SK-N-SH treated with all-trans-retinoic acid at 6 μM for 48 hours (cell line): ENCODE results near the gene UBE2E1.

ENCODE experiments used
- ATAC-seq: fragments of 200-7000 bp; cut with Tn5 transposase; 3 replicates; pipeline ENCODE4 v1.9.1; 2020; ENCODE audit warnings: mild to moderate bottlenecking, moderate library complexity
- ARNTL ChIP-seq: fragments of 450-650 bp; formaldehyde crosslinking; IDR thresholded peaks from 2 replicates; pipeline ENCODE4 v1.5.0; 2020; ENCODE audit warnings: low read depth, mild to moderate bottlenecking, moderate library complexity, borderline replicate concordance
- BACH2 ChIP-seq: fragments of 250-450 bp; sonication (Bioruptor Pico); IDR thresholded peaks from 2 replicates; pipeline ENCODE4 v1.9.0; 2021; ENCODE audit warnings: mild to moderate bottlenecking, borderline replicate concordance
- CSDC2 ChIP-seq: fragments of 250-450 bp; sonication (Bioruptor Pico); IDR thresholded peaks from 2 replicates; pipeline ENCODE4 v1.5.0; 2020; ENCODE audit warnings: mild to moderate bottlenecking, moderate library complexity
- ESRRG ChIP-seq: fragments of 250-450 bp; sonication (Bioruptor Pico); IDR thresholded peaks from 2 replicates; pipeline ENCODE4 v1.6.1; 2021; ENCODE audit warnings: mild to moderate bottlenecking
- GLIS3 ChIP-seq: fragments of 250-450 bp; sonication (Bioruptor Pico); IDR thresholded peaks from 2 replicates; pipeline ENCODE4 v1.5.0; 2020; ENCODE audit warnings: mild to moderate bottlenecking, moderate library complexity
- ISL1 ChIP-seq: fragments of 250-450 bp; sonication (Bioruptor Pico); IDR thresholded peaks from 2 replicates; pipeline ENCODE4 v2.1.2; 2022; ENCODE audit warnings: mild to moderate bottlenecking, moderate library complexity
- OSR1 ChIP-seq: fragments of 250-450 bp; sonication (Bioruptor Pico); IDR thresholded peaks from 2 replicates; pipeline ENCODE4 v1.8.0; 2022; ENCODE audit warnings: moderate library complexity, mild to moderate bottlenecking, inconsistent platforms
- PPARA ChIP-seq: fragments of 250-450 bp; sonication (Bioruptor Pico); IDR thresholded peaks from 2 replicates; pipeline ENCODE4 v1.5.0; 2020; ENCODE audit warnings: mild to moderate bottlenecking, borderline replicate concordance
- RARB ChIP-seq: fragments of 250-450 bp; sonication (Bioruptor Pico); IDR thresholded peaks from 2 replicates; pipeline ENCODE4 v1.8.0; 2021; ENCODE audit warnings: mild to moderate bottlenecking, moderate library complexity
- SNAI2 ChIP-seq: fragments of 250-450 bp; sonication (Bioruptor Pico); IDR thresholded peaks from 2 replicates; pipeline ENCODE4 v1.5.0; 2020; ENCODE audit warnings: mild to moderate bottlenecking, moderate library complexity
- TCF4 ChIP-seq: fragments of 250-450 bp; sonication (Bioruptor Pico); IDR thresholded peaks from 2 replicates; pipeline ENCODE4 v1.8.0; 2021; ENCODE audit warnings: mild to moderate bottlenecking, moderate library complexity, borderline replicate concordance
- TOX ChIP-seq: fragments of 250-450 bp; sonication (Bioruptor Pico); IDR thresholded peaks from 2 replicates; pipeline ENCODE4 v1.8.0; 2021; ENCODE audit warnings: mild to moderate bottlenecking, moderate library complexity, borderline replicate concordance
- ZC3H10 ChIP-seq: fragments of 250-450 bp; sonication (Bioruptor Pico); IDR thresholded peaks from 2 replicates; pipeline ENCODE4 v1.5.1; 2021; ENCODE audit warnings: mild to moderate bottlenecking, moderate library complexity
- ZFP3 ChIP-seq: fragments of 250-450 bp; sonication (Bioruptor Pico); IDR thresholded peaks from 2 replicates; pipeline ENCODE4 v1.5.0; 2020; ENCODE audit warnings: mild to moderate bottlenecking, moderate library complexity
- ZFP30 ChIP-seq: fragments of 450-650 bp; formaldehyde crosslinking; IDR thresholded peaks from 2 replicates; pipeline ENCODE4 v1.5.0; 2022; ENCODE audit warnings: mild to moderate bottlenecking, moderate library complexity
- ZNF565 ChIP-seq: fragments of 450-650 bp; formaldehyde crosslinking; conservative IDR thresholded peaks from 2 replicates; pipeline ENCODE4 v1.5.0; 2020; ENCODE audit warnings: low read depth, mild to moderate bottlenecking, moderate library complexity
- ZNF70 ChIP-seq: fragments of 450-650 bp; formaldehyde crosslinking; IDR thresholded peaks from 2 replicates; pipeline ENCODE4 v1.5.0; 2020; ENCODE audit warnings: mild to moderate bottlenecking, moderate library complexity
- ZNF8 ChIP-seq: fragments of 450-650 bp; formaldehyde crosslinking; IDR thresholded peaks from 2 replicates; pipeline ENCODE4 v1.5.0; 2020; ENCODE audit warnings: mild to moderate bottlenecking, moderate library complexity
- TF ChIP-seq, protein P1 (sequence below): fragments of 250-450 bp; sonication (Bioruptor Pico); IDR thresholded peaks from 2 replicates; pipeline ENCODE4 v1.8.0; 2021; ENCODE audit warnings: low read depth, mild to moderate bottlenecking, moderate library complexity, borderline replicate concordance
- TF ChIP-seq, protein P2 (sequence below): fragments of 250-450 bp; sonication (Bioruptor Pico); IDR thresholded peaks from 2 replicates; pipeline ENCODE4 v1.5.1; 2020; ENCODE audit warnings: low read depth, mild to moderate bottlenecking, moderate library complexity
- TF ChIP-seq, protein P3 (sequence below): fragments of 250-450 bp; sonication (Bioruptor Pico); IDR thresholded peaks from 2 replicates; pipeline ENCODE4 v1.5.1; 2021; ENCODE audit warnings: mild to moderate bottlenecking, moderate library complexity
- TF ChIP-seq, protein P4 (sequence below): fragments of 250-450 bp; sonication (Bioruptor Pico); IDR thresholded peaks from 2 replicates; pipeline ENCODE4 v1.8.0; 2020; ENCODE audit warnings: mild to moderate bottlenecking, moderate library complexity, borderline replicate concordance
- TF ChIP-seq, protein P5 (sequence below): fragments of 250-450 bp; sonication (Bioruptor Pico); IDR thresholded peaks from 2 replicates; pipeline ENCODE4 v1.5.0; 2020; ENCODE audit warnings: mild to moderate bottlenecking, moderate library complexity

Gene UBE2E1

DNA sequence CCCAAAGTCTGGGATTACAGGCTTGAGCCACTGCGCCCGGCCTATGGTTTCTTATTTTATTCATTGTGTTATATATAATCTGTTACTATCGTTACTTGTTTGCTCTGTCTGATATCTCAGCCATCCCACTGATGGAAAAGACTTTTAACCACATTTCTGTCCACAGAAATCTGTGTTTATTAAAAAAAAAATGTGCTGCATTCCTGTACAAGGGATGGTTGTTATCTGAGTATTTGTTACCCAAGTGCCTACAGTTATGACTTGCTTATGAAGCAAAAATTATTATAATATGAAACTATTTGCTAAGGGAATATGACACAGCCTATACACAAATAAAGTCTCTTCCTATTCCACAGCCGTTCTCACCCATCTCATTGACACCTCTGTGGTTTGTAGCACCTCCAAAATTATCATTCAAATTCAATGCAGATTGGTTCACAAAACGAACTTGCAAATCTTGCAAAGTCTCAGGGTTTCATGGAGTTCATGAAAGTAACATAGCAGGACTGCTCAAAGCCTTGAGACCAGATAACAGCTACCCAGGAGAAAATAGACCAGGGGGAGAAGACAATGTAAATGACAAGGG is 47.4 kb upstream of the UBE2E1 start:
- no peak for ATAC-seq
- TF ChIP-seq ESRRG (CRISPR knock-in tag) (no peak), ZC3H10 (CRISPR knock-in tag) (no peak), GLIS3 (CRISPR knock-in tag) (no peak), ISL1 (CRISPR knock-in tag) (no peak), OSR1 (CRISPR knock-in tag) (no peak), ZNF70 (CRISPR knock-in tag) (no peak), ZNF8 (CRISPR knock-in tag) (no peak), ZFP30 (CRISPR knock-in tag) (no peak), ARNTL (CRISPR knock-in tag) (no peak), TOX (no peak)
- TF ChIP-seq, protein P1, sequence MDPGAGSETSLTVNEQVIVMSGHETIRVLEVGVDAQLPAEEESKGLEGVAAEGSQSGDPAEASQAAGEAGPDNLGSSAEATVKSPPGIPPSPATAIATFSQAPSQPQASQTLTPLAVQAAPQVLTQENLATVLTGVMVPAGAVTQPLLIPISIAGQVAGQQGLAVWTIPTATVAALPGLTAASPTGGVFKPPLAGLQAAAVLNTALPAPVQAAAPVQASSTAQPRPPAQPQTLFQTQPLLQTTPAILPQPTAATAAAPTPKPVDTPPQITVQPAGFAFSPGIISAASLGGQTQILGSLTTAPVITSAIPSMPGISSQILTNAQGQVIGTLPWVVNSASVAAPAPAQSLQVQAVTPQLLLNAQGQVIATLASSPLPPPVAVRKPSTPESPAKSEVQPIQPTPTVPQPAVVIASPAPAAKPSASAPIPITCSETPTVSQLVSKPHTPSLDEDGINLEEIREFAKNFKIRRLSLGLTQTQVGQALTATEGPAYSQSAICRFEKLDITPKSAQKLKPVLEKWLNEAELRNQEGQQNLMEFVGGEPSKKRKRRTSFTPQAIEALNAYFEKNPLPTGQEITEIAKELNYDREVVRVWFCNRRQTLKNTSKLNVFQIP (CRISPR knock-in tag), result no peak
- TF ChIP-seq, protein P2, sequence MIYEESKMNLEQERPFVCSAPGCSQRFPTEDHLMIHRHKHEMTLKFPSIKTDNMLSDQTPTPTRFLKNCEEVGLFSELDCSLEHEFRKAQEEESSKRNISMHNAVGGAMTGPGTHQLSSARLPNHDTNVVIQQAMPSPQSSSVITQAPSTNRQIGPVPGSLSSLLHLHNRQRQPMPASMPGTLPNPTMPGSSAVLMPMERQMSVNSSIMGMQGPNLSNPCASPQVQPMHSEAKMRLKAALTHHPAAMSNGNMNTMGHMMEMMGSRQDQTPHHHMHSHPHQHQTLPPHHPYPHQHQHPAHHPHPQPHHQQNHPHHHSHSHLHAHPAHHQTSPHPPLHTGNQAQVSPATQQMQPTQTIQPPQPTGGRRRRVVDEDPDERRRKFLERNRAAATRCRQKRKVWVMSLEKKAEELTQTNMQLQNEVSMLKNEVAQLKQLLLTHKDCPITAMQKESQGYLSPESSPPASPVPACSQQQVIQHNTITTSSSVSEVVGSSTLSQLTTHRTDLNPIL, result no peak

DNA sequence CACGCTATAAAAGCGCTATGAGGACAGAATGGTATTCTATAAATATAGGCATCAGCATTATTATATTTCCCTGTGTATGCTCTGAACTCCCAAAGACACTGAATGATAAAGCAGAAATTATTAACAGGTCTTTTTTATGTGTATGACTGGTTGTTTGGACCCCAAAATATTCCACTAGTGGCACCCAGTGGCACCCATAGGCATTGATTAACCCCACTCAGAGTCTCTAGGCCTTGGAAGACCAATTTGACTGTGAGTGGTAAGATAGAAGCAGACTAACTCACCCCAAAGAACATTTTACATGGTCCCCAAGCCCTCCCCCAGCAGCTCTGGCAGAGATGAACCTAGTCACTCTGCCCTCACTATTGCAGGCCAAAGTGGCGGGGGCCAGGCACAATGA is 45.4 kb upstream of the UBE2E1 start:
- no peak for ATAC-seq
- TF ChIP-seq OSR1 (CRISPR knock-in tag) (no peak), ZNF70 (CRISPR knock-in tag) (no peak)

DNA sequence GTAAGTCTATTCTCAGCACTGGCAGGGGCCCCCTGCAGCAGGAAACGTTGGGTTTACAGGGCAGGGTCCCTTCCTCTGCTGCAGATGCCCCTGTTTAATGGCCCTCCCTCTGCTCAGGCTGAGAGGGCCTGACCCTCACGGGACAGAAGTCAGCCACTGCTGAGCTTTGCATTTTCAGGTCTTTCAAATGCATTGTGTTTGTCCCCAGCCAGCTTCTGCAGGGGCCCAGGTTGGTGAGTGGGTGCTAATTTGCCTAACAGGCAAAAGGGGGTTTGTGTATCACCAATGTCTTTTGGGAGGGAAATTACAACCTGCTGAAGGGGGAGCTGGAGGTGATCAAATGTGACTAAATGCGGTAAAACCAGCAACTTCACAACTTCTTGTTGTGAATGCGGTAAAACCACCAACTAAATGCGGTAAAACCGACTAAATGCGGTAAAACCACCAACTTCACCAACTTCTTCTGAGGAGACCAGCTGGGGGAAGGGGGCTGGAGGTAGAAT is 44.8 kb upstream of the UBE2E1 start:
- TF ChIP-seq ESRRG (CRISPR knock-in tag), result no peak
- no peak for TF ChIP-seq ZNF8 (CRISPR knock-in tag)
- TF ChIP-seq OSR1 (CRISPR knock-in tag), result no peak
- TF ChIP-seq ZNF70 (CRISPR knock-in tag), result no peak
- TF ChIP-seq, protein P3, sequence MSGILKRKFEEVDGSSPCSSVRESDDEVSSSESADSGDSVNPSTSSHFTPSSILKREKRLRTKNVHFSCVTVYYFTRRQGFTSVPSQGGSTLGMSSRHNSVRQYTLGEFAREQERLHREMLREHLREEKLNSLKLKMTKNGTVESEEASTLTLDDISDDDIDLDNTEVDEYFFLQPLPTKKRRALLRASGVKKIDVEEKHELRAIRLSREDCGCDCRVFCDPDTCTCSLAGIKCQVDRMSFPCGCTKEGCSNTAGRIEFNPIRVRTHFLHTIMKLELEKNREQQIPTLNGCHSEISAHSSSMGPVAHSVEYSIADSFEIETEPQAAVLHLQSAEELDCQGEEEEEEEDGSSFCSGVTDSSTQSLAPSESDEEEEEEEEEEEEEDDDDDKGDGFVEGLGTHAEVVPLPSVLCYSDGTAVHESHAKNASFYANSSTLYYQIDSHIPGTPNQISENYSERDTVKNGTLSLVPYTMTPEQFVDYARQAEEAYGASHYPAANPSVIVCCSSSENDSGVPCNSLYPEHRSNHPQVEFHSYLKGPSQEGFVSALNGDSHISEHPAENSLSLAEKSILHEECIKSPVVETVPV, result no peak
- TF ChIP-seq SNAI2 (CRISPR knock-in tag), result no peak
- no peak for TF ChIP-seq ZC3H10 (CRISPR knock-in tag)
- no peak for TF ChIP-seq ZNF565 (CRISPR knock-in tag)
- TF ChIP-seq RARB (CRISPR knock-in tag), result no peak
- TF ChIP-seq BACH2 (CRISPR knock-in tag), result no peak
- no peak for TF ChIP-seq ISL1 (CRISPR knock-in tag)
- TF ChIP-seq, all 23 proteins: peak for 0
- no peak for ATAC-seq

DNA sequence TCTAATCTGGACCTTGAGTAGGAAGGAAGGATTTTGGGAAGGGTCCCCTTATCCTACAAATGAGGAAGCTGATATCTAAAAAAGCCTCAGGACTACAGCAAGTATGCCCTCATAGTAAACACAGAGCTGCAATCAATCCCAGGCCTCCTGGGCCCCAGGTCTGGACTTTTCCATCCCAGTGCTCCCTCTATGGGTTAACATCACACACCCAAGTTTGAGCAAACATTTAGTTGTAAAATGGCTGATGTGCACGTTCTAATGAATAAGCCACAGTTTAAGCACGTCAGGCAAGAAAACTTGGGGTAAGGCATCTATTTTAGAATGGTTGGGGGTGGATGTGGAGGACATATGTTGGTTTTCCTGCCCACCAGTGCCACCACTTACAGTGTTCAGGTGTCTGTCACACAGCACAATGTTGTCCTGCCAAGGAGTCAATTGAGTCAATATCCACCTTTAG is 44.3 kb upstream of the UBE2E1 start:
- peak; percentile 73 for ATAC-seq
- TF ChIP-seq, protein P3, result no peak
- TF ChIP-seq ZNF565 (CRISPR knock-in tag) (no peak), ZC3H10 (CRISPR knock-in tag) (no peak), TCF4 (CRISPR knock-in tag) (no peak), OSR1 (CRISPR knock-in tag) (no peak), ESRRG (CRISPR knock-in tag) (no peak), TOX (no peak), CSDC2 (CRISPR knock-in tag) (no peak), RARB (CRISPR knock-in tag) (no peak), ARNTL (CRISPR knock-in tag) (no peak), ZFP3 (no peak), ZNF70 (CRISPR knock-in tag) (no peak), PPARA (CRISPR knock-in tag) (no peak)
- TF ChIP-seq, protein P4, sequence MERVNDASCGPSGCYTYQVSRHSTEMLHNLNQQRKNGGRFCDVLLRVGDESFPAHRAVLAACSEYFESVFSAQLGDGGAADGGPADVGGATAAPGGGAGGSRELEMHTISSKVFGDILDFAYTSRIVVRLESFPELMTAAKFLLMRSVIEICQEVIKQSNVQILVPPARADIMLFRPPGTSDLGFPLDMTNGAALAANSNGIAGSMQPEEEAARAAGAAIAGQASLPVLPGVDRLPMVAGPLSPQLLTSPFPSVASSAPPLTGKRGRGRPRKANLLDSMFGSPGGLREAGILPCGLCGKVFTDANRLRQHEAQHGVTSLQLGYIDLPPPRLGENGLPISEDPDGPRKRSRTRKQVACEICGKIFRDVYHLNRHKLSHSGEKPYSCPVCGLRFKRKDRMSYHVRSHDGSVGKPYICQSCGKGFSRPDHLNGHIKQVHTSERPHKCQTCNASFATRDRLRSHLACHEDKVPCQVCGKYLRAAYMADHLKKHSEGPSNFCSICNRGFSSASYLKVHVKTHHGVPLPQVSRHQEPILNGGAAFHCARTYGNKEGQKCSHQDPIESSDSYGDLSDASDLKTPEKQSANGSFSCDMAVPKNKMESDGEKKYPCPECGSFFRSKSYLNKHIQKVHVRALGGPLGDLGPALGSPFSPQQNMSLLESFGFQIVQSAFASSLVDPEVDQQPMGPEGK (CRISPR knock-in tag), result no peak
- TF ChIP-seq, protein P5, sequence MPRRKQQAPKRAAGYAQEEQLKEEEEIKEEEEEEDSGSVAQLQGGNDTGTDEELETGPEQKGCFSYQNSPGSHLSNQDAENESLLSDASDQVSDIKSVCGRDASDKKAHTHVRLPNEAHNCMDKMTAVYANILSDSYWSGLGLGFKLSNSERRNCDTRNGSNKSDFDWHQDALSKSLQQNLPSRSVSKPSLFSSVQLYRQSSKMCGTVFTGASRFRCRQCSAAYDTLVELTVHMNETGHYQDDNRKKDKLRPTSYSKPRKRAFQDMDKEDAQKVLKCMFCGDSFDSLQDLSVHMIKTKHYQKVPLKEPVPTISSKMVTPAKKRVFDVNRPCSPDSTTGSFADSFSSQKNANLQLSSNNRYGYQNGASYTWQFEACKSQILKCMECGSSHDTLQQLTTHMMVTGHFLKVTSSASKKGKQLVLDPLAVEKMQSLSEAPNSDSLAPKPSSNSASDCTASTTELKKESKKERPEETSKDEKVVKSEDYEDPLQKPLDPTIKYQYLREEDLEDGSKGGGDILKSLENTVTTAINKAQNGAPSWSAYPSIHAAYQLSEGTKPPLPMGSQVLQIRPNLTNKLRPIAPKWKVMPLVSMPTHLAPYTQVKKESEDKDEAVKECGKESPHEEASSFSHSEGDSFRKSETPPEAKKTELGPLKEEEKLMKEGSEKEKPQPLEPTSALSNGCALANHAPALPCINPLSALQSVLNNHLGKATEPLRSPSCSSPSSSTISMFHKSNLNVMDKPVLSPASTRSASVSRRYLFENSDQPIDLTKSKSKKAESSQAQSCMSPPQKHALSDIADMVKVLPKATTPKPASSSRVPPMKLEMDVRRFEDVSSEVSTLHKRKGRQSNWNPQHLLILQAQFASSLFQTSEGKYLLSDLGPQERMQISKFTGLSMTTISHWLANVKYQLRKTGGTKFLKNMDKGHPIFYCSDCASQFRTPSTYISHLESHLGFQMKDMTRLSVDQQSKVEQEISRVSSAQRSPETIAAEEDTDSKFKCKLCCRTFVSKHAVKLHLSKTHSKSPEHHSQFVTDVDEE (CRISPR knock-in tag), result no peak
- TF ChIP-seq, protein P1 (CRISPR knock-in tag), result no peak
